Hepatocyte (in vitro differentiated cells): ENCODE results near the gene USP3. TPM values are rescaled to one million over a fixed set of nuclear protein-coding genes. Genes with fewer than 3 reads are reported as not detected.
"Not testable (repeated sequence)": the region's sequence is repeated elsewhere in the genome, so short reads cannot be mapped to it uniquely, and the experiment has no call there.

Experiments used
- DNase-seq: peaks from one replicate; pipeline ENCODE4 v3.0.0-alpha.2; 2016; ENCODE audit warnings: low spot score
- H2AFZ ChIP-seq: fragments of 200-600 bp; sonication (generic); 2 replicates; pipeline ENCODE4 v1.6.0; 2016; ENCODE audit warnings: antibody characterized with exemption, mild to moderate bottlenecking
- H3K27ac ChIP-seq: fragments of 200-600 bp; sonication (generic); 2 replicates; pipeline ENCODE4 v1.5.1; 2016; ENCODE audit warnings: mild to moderate bottlenecking
- H3K27me3 ChIP-seq: fragments of 200-600 bp; sonication (generic); 2 replicates; pipeline ENCODE4 v1.6.1; 2016
- H3K36me3 ChIP-seq: fragments of 200-600 bp; sonication (generic); replicated peaks from 2 replicates; pipeline ENCODE4 v1.5.1; 2016; ENCODE audit warnings: low read depth; ENCODE audit not compliant: insufficient read depth
- H3K4me1 ChIP-seq: fragments of 200-600 bp; sonication (generic); 2 replicates; pipeline ENCODE4 v1.5.1; 2016; ENCODE audit warnings: mild to moderate bottlenecking, moderate library complexity; ENCODE audit not compliant: insufficient read depth
- H3K4me2 ChIP-seq: fragments of 200-600 bp; sonication (generic); 2 replicates; pipeline ENCODE4 v1.6.0; 2016
- H3K4me3 ChIP-seq: fragments of 200-600 bp; sonication (generic); 2 replicates; pipeline ENCODE4 v1.5.1; 2016; ENCODE audit warnings: mild to moderate bottlenecking
- H3K79me2 ChIP-seq: fragments of 200-600 bp; sonication (generic); 2 replicates; pipeline ENCODE4 v1.6.0; 2017; ENCODE audit warnings: mild to moderate bottlenecking
- H3K9me2 ChIP-seq: fragments of 200-600 bp; sonication (generic); replicated peaks from 2 replicates; pipeline ENCODE4 v1.6.0; 2017; ENCODE audit warnings: mild to moderate bottlenecking; ENCODE audit not compliant: insufficient read depth
- H3K9me3 ChIP-seq: fragments of 200-600 bp; sonication (generic); 2 replicates; pipeline ENCODE4 v1.5.1; 2016; ENCODE audit warnings: low read depth, mild to moderate bottlenecking
- H4K20me1 ChIP-seq: fragments of 200-600 bp; sonication (generic); 2 replicates; pipeline ENCODE4 v1.6.0; 2016; ENCODE audit warnings: mild to moderate bottlenecking; ENCODE audit not compliant: insufficient read depth, poor library complexity, severe bottlenecking
- CTCF ChIP-seq: fragments of 200-600 bp; sonication (generic); IDR thresholded peaks from 2 replicates; pipeline ENCODE4 v1.5.1; 2016; ENCODE audit warnings: antibody characterized with exemption, mild to moderate bottlenecking; ENCODE audit not compliant: poor library complexity
- EZH2 ChIP-seq: fragments of 200-600 bp; sonication (generic); IDR thresholded peaks from 2 replicates; pipeline ENCODE4 v1.6.1; 2016; ENCODE audit warnings: antibody characterized with exemption, mild to moderate bottlenecking, borderline replicate concordance
- EZH2phosphoT487 ChIP-seq: fragments of 200-600 bp; sonication (generic); IDR thresholded peaks from one replicate; pipeline ENCODE4 v1.6.1; 2018; ENCODE audit warnings: antibody characterized with exemption, mild to moderate bottlenecking, low read depth, moderate library complexity; ENCODE audit not compliant: unreplicated experiment, severe bottlenecking
- WGBS: methylation state at CpG from one replicate; pipeline ENCODE4 v1.1.6; 2016; ENCODE audit warnings: low lambda C conversion rate; ENCODE audit errors: missing lambda C conversion rate; 5-methylcytosine and 5-hydroxymethylcytosine counted together
- polyA plus RNA-seq: library from polyadenylated mRNA; unstranded; fragments of >200 nt; fragmentation: Nextera tagmentation; extraction: Ambion mirVana; gene quantifications from 2 replicates; pipeline ENCODE4 v1.2.1, GENCODE V29; 2016
- total RNA-seq: library from RNA; depleted of rRNA; stranded (reverse); fragments of >200 nt; gene quantifications from 2 replicates; pipeline ENCODE4 v1.2.3, GENCODE V29; 2014

Gene USP3
- total and polyA plus RNA-seq, 2 experiments from 2014 or later: 30.5 to 61.2 TPM

GRCh38 chr15:63484433-63485186 lies 19.8 kb upstream of the USP3 start:
- no peaks in the 10 kb centered on the region for H4K20me1 ChIP-seq
- TF ChIP-seq EZH2: no peak
- no peak for TF ChIP-seq CTCF
- no peak for TF ChIP-seq EZH2phosphoT487
- no peaks in the 10 kb centered on the region for H3K36me3 ChIP-seq
- 70% methylated on average over 5 of the region's 6 CpGs for WGBS
- no peaks in the 10 kb centered on the region for H3K9me2 ChIP-seq
- H3K9me3 ChIP-seq: no peaks in the 10 kb centered on the region
- peaks cover 4% of the 10 kb centered on the region for H3K4me1 ChIP-seq
- DNase-seq: no peak
- no peaks in the 10 kb centered on the region for H3K27me3 ChIP-seq
- no peak overlapping the region for H3K27ac ChIP-seq
- no peak overlapping the region for H2AFZ ChIP-seq
- no peak overlapping the region for H3K4me3 ChIP-seq
- no peak overlapping the region for H3K4me2 ChIP-seq
- H3K79me2 ChIP-seq: no peaks in the 10 kb centered on the region

GRCh38 chr15:63487076-63487757 lies 17.2 kb upstream of the USP3 start:
- no peaks in the 10 kb centered on the region for H3K27me3 ChIP-seq
- TF ChIP-seq CTCF (peak; percentile 79), EZH2phosphoT487 (no peak)
- H3K4me2 ChIP-seq: peak overlapping the region; percentile 59
- no peaks in the 10 kb centered on the region for H3K36me3 ChIP-seq
- no peaks in the 10 kb centered on the region for H3K9me3 ChIP-seq
- H3K9me2 ChIP-seq: no peaks in the 10 kb centered on the region
- peaks cover 4% of the 10 kb centered on the region for H3K4me1 ChIP-seq
- no peak overlapping the region for H3K27ac ChIP-seq
- H3K4me3 ChIP-seq: no peak overlapping the region
- no peaks in the 10 kb centered on the region for H3K79me2 ChIP-seq
- peak; percentile 88 for DNase-seq
- no peak overlapping the region for H2AFZ ChIP-seq
- WGBS: 31% methylated on average over 16 of the region's 16 CpGs
- H4K20me1 ChIP-seq: no peaks in the 10 kb centered on the region

DNA sequence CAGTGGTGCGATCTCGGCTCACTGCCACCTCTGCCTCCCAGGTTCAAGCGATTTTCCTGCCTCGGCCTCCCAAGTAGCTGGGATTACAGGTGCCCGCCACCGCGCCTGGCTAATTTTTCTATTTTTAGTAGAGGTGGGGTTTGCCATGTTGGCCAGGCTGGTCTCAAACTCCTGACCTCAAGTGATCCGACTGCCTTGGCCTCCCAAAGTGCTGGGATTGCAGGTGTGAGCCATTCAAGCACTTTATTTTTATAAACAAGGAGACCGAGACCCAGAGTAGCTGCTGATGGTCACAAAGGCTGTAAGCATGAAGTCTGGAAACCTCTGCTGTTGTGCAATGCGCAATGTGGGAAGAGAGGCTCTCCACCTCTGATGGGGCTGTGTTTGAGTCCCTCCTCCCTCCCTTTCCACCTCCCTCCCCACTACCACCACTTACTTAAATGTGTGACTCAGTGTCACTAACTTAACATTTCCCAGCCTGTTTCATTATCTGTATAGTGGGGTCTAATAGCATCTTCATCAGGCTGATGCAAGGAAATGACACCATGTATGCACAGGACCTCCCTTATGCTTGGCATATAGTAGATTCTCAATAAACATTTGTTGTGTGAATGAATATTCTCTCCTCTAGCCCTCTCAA lies 16.5 kb upstream of the USP3 start:
- not testable (repeated sequence) for H3K9me2 ChIP-seq, H4K20me1 ChIP-seq, H3K4me1 ChIP-seq, H3K27me3 ChIP-seq, H3K36me3 ChIP-seq, H3K79me2 ChIP-seq, DNase-seq, H2AFZ ChIP-seq, H3K4me3 ChIP-seq, H3K9me3 ChIP-seq, H3K27ac ChIP-seq
- peak overlapping the region; percentile 59 for H3K4me2 ChIP-seq
- 97% methylated on average over 10 of the region's 10 CpGs for WGBS

DNA sequence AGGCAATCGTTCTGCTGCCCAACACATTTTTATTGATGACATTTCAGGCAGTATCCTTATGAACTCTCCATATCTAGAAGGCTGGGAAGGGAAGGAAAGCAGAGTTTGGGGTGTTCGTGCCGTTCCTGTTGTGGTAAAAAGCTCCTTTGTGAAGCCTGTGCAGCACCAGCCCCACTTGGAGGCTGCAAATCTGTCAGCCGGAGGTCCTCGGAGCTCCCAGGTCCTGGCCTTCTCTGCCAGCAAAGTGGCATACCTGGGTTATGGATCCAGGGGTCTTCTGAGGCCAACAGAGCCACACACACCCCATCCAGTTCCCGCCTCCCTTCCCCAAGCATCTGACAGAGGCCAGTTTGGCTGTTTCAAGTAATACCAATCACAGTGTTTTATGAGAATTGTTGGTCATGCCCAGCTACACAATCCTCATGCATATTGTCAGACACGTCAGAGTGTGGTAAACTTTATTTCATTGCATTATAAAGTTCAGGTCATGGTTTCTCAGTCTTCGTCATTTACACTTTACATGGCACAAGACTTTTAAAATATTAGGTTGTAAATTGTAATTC lies 15.9 kb upstream of the USP3 start:
- no peaks in the 10 kb centered on the region for H3K9me2 ChIP-seq

More for the DNA sequence above, 15.9 kb upstream of the USP3 start:
- no peak for DNase-seq
- Histone ChIP-seq H3K4me1 (peaks cover 7% of the 10 kb centered on the region), H3K4me3 (no peak overlapping the region), H3K27ac (no peak overlapping the region), H3K79me2 (no peaks in the 10 kb centered on the region), H3K27me3 (no peaks in the 10 kb centered on the region), H2AFZ (no peak overlapping the region), H3K4me2 (no peak overlapping the region), H3K9me3 (no peaks in the 10 kb centered on the region), H3K36me3 (no peaks in the 10 kb centered on the region), H4K20me1 (no peaks in the 10 kb centered on the region)
- WGBS: 92% methylated on average over 8 of the region's 8 CpGs
- TF ChIP-seq EZH2phosphoT487: no peak
- no peak for TF ChIP-seq CTCF
- no peak for TF ChIP-seq EZH2
